Transverse colon (tissue), 4 donors: ENCODE results near the gene TTYH1. TPM values are rescaled to one million over a fixed set of nuclear protein-coding genes. Genes with fewer than 3 reads are reported as not detected.
A peak's percentile ranks its signal among the peaks of the same experiment; 100 is the strongest.

ENCODE experiments used
- DNase-seq: peaks from one replicate; pipeline ENCODE4 v3.0.0-alpha.2; 2019
- H3K27ac ChIP-seq, 4 donors: fragments of 200-600 bp; sonication (generic); 2 replicates each; pipeline ENCODE4 v1.5.1; 2016 to 2018; ENCODE audit warnings: inconsistent platforms in 4 of 4
- H3K27me3 ChIP-seq: fragments of 200-600 bp; sonication (generic); 2 replicates; pipeline ENCODE4 v1.5.1; 2017; ENCODE audit warnings: inconsistent platforms
- H3K36me3 ChIP-seq, 4 donors: fragments of 200-600 bp; sonication (generic); 2 replicates each; pipeline ENCODE4 v1.5.1; 2017 to 2019; ENCODE audit warnings: inconsistent platforms in 4 of 4
- H3K4me1 ChIP-seq, 4 donors: fragments of 200-600 bp; sonication (generic); 2 replicates each; pipeline ENCODE4 v1.5.1; 2017 to 2020; ENCODE audit warnings: inconsistent platforms in 4 of 4
- H3K4me3 ChIP-seq, 4 donors: fragments of 200-600 bp; sonication (generic); 1 replicate in 1 of 4; 2 replicates in 3 of 4; pipeline versions ENCODE4 v1.5.1 to v1.6.1; 2017 to 2019; ENCODE audit warnings: inconsistent platforms in 4 of 4
- H3K9me3 ChIP-seq, 2 donors: fragments of 200-600 bp; sonication (generic); 2 replicates each; pipeline ENCODE4 v1.5.1; 2017 to 2019; ENCODE audit warnings: inconsistent platforms in 2 of 2
- EP300 ChIP-seq: sonication (generic); formaldehyde crosslinking; IDR thresholded peaks from one replicate; pipeline ENCODE4 v1.6.1; 2017; ENCODE audit warnings: antibody characterized with exemption, low read depth
- POLR2A ChIP-seq: fragments of 450-650 bp; IDR thresholded peaks from one replicate; pipeline ENCODE4 v1.6.1; 2016; ENCODE audit warnings: antibody characterized with exemption, mild to moderate bottlenecking, moderate library complexity
- POLR2AphosphoS5 ChIP-seq, 3 donors: sonication (generic); formaldehyde crosslinking; IDR thresholded peaks; one replicate each; pipeline ENCODE4 v1.6.1; 2016; ENCODE audit warnings: antibody characterized with exemption in 3 of 3
- WGBS, 2 donors: methylation state at CpG; one replicate each; pipeline ENCODE4 v1.1.5; 2018; ENCODE audit warnings: low coverage in 1 of 2; 5-methylcytosine and 5-hydroxymethylcytosine counted together
- in situ Hi-C, 4 donors: fragments of 200-750 bp; cut with MboI; loops; one replicate each; pipeline versions ENCODE4 v1.15.0 to v1.15.1; 2017; ENCODE audit warnings: low sequenced_read_pairs in 3 of 4, low pct_ligation_motif_present in 1 of 4, low pct_unique_long_range_greater_than_20kb in 1 of 4
- intact Hi-C: fragments of 100-400 bp; cut with DNase I; formaldehyde crosslinking; loops from one replicate; pipeline ENCODE4 v1.15.1; 2023; ENCODE audit warnings: low total_unique reads
- total RNA-seq, 4 donors: library from RNA; depleted of rRNA; stranded (reverse); fragments of >200 nt; gene quantifications; one replicate each; pipeline ENCODE4 v1.1.0, GENCODE V29; 2016
- TF ChIP-seq, protein P1 (sequence below), 5 experiments: fragments of 200-600 bp in 3 of 5; fragments of 450-650 bp in 2 of 5; sonication (generic) in 3 of 5; IDR thresholded peaks; 1 replicate in 2 of 5; 2 replicates in 3 of 5; pipeline ENCODE4 v1.5.1; 2016 to 2017; ENCODE audit warnings: antibody characterized with exemption in 5 of 5, inconsistent platforms in 3 of 5, mild to moderate bottlenecking in 2 of 5, moderate library complexity in 1 of 5

The TTYH1 gene
- total RNA-seq, 4 donors from 2014 or later: 1.1 to 7.5 (median 3.0) TPM

- Histone ChIP-seq H3K27me3 (no peaks in the 10 kb centered on the region), H3K27ac (peak within 1 kb of the TSS; percentile 96 to 99 (median 98)), H3K4me1 (peaks cover 6 to 72% (median 42%) of the 10 kb centered on the region in 4 donors), H3K4me3 (peak within 1 kb of the TSS; percentile 50 to 72 (median 64)), H3K36me3 (peaks cover 0 to 22% (median 6%) of the 10 kb centered on the region in 4 donors), H3K9me3 (no peaks in the 10 kb centered on the region)
- TF ChIP-seq POLR2AphosphoS5 (IDR thresholded peaks at IDR 0.05): peak; percentile 96 to 98 (median 97)
- TF ChIP-seq, protein P1, sequence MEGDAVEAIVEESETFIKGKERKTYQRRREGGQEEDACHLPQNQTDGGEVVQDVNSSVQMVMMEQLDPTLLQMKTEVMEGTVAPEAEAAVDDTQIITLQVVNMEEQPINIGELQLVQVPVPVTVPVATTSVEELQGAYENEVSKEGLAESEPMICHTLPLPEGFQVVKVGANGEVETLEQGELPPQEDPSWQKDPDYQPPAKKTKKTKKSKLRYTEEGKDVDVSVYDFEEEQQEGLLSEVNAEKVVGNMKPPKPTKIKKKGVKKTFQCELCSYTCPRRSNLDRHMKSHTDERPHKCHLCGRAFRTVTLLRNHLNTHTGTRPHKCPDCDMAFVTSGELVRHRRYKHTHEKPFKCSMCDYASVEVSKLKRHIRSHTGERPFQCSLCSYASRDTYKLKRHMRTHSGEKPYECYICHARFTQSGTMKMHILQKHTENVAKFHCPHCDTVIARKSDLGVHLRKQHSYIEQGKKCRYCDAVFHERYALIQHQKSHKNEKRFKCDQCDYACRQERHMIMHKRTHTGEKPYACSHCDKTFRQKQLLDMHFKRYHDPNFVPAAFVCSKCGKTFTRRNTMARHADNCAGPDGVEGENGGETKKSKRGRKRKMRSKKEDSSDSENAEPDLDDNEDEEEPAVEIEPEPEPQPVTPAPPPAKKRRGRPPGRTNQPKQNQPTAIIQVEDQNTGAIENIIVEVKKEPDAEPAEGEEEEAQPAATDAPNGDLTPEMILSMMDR (IDR thresholded peaks at IDR 0.05): no peak
- TF ChIP-seq POLR2A: peak; percentile 93
- WGBS, 2 donors: 0% methylated on average over 32 of the region's 41 CpGs; no CpG with 5 or more reads in 1 of the 2 donors
- in situ Hi-C loops (no loop called here), intact Hi-C loops (no loop called here)
- DNase-seq: peak; percentile 100
These were observed 48.3 kb downstream of the TTYH1 start, which contains the start of gene LENG9 for GRCh38 chr19:54463531-54464043. Gene LENG9, minus strand, starts transcription at chr19:54463778. Its CDS starts 252 bp downstream, at chr19:54463526.

DNA sequence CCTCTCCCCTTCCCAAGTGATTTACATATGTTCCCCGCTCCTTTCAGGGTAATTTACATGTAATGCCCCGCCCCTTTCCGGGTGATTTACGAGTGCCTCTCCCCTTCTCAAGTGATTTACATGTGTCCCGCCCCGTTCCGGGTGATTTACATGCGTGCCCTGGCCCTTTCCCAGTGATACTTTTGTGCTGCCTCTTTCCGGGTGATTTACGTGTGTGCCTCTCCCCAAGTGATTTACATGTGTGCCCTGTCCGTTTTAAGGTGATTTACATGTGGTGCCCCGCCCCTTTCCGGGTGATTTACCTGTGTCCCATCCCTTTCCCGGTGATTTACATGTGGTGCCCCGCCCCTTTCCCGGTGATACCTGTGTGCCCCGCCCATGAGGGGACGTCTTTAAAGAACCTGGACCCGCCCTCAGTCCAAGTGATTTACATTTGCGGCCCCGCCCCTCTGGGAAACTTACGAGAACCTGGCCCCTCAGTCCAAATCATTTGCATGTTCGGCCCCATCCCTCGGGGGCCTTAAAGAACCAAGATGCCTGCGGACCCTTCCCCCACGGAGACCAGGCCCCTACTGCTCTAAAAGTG, 48.9 kb downstream of the TTYH1 start:
- Histone ChIP-seq H3K9me3 (no peaks in the 10 kb centered on the region), H3K27me3 (no peaks in the 10 kb centered on the region), H3K27ac (peak overlapping the region; percentile 96 to 99 (median 98)), H3K4me1 (peaks cover 8 to 74% (median 47%) of the 10 kb centered on the region in 4 donors), H3K4me3 (peak overlapping the region; percentile 26 to 72 (median 64)), H3K36me3 (peaks cover 0 to 17% (median 3%) of the 10 kb centered on the region in 4 donors)
- WGBS, 2 donors: 1% methylated on average over 13 to 26 of the region's 26 CpGs
- TF ChIP-seq, protein P1 (IDR thresholded peaks at IDR 0.05): no peak
- TF ChIP-seq POLR2AphosphoS5 (IDR thresholded peaks at IDR 0.05): no peak
- TF ChIP-seq POLR2A: no peak
- no peak for TF ChIP-seq EP300
- peak; percentile 97 for DNase-seq
- intact Hi-C loops: no loop called here
- in situ Hi-C loops: no loop called here

- Histone ChIP-seq H3K4me3 (peak overlapping the region; percentile 26 to 72 (median 64)), H3K4me1 (peaks cover 11 to 81% (median 54%) of the 10 kb centered on the region in 4 donors), H3K27me3 (no peaks in the 10 kb centered on the region), H3K27ac (peak overlapping the region; percentile 96 to 99 (median 98)), H3K9me3 (no peaks in the 10 kb centered on the region), H3K36me3 (peaks cover 0 to 14% (median 3%) of the 10 kb centered on the region in 4 donors)
- peak; percentile 69 for TF ChIP-seq POLR2A
- TF ChIP-seq EP300: no peak
- TF ChIP-seq, protein P1 (IDR thresholded peaks at IDR 0.05): peak in 3 of 5 experiments; percentile 4 to 40 (median 36)
- TF ChIP-seq POLR2AphosphoS5 (IDR thresholded peaks at IDR 0.05): peak; percentile 68 to 88 (median 72)
- WGBS, 2 donors: 21% methylated on average over 61 of the region's 87 CpGs; no CpG with 5 or more reads in 1 of the 2 donors
- in situ Hi-C loops (no loop called here), intact Hi-C loops (no loop called here)
- DNase-seq: peak; percentile 95
These were observed 49.6 kb downstream of the TTYH1 start for GRCh38 chr19:54464630-54465425.
